ENCODE measurements around the gene PAQR3.
A peak's percentile ranks its signal among the peaks of the same experiment; 100 is the strongest.

- TF ChIP-seq CREM (IDR thresholded peaks at IDR 0.05; ENCODE audit: low read depth), result peak; percentile 96
- TF ChIP-seq AFF4 (CRISPR knock-in tag; IDR thresholded peaks at IDR 0.05), result no peak
- TF ChIP-seq CTCF (IDR thresholded peaks at IDR 0.05 in 2 of 3, conservative IDR thresholded peaks at IDR 0.05 in 1 of 3; ENCODE audit: insufficient read depth in 2 of 3, low read depth in 1 of 3, low read length in 3 of 3), result 0 out of 6 replicates have a peak, but pooled peaks of 2 of the 3 experiments have one; percentile 2 to 11
- TF ChIP-seq BCOR (IDR thresholded peaks at IDR 0.05), result no peak
- TF ChIP-seq ZNF253 (CRISPR knock-in tag; conservative IDR thresholded peaks at IDR 0.05), result no peak
- no peak for TF ChIP-seq ARID2 (IDR thresholded peaks at IDR 0.05)
Observed at GRCh38 chr4:78938868-78939666, at the start of gene PAQR3.

All from K562 (cell line).